Measurements from ENCODE around the gene CPZ.

GRCh38 chr4:8564595-8564994, 28.0 kb upstream of the CPZ start:
- TF ChIP-seq CTCF (IDR thresholded peaks at IDR 0.05) (no peak), POLR2A (IDR thresholded peaks at IDR 0.05) (no peak)

Measured in adrenal gland (tissue), 5 donors.